Nephron progenitor cell (in vitro differentiated cells): Measurements from ENCODE around the gene PLEKHG2.
A peak's percentile ranks its signal among the peaks of the same experiment; 100 is the strongest.

Experiments used
- DNase-seq: peaks from one replicate; pipeline ENCODE4 v3.0.0; 2021
- H3K27ac Mint-ChIP-seq: 2 replicates; pipeline ENCODE4 v1.8.0; 2021; ENCODE audit warnings: mild to moderate bottlenecking, moderate library complexity, mixed read lengths
- H3K27me3 Mint-ChIP-seq: 2 replicates; pipeline ENCODE4 v1.8.0; 2021; ENCODE audit warnings: mild to moderate bottlenecking, low read depth, mixed read lengths; ENCODE audit not compliant: poor library complexity
- H3K36me3 Mint-ChIP-seq: 2 replicates; pipeline ENCODE4 v1.8.0; 2021; ENCODE audit warnings: low read depth, mixed read lengths
- H3K4me1 Mint-ChIP-seq: 2 replicates; pipeline ENCODE4 v1.8.0; 2021; ENCODE audit warnings: mixed read lengths
- H3K4me3 Mint-ChIP-seq: 2 replicates; pipeline ENCODE4 v1.8.0; 2021; ENCODE audit warnings: mild to moderate bottlenecking, moderate library complexity, mixed read lengths
- H3K9me3 Mint-ChIP-seq: 2 replicates; pipeline ENCODE4 v1.8.0; 2021; ENCODE audit warnings: mild to moderate bottlenecking, moderate library complexity, mixed read lengths
- TF ChIP-seq, protein P1 (sequence below): fragments of 200-600 bp; sonication (generic); IDR thresholded peaks from 2 replicates; pipeline ENCODE4 v1.5.0; 2021; ENCODE audit warnings: antibody characterized with exemption

PLEKHG2 gene

GRCh38 chr19:39469036-39469435 lies 56.6 kb downstream of the PLEKHG2 start:
- H3K27me3 Mint-ChIP-seq, result no peaks in the 10 kb centered on the region
- TF ChIP-seq, protein P1, sequence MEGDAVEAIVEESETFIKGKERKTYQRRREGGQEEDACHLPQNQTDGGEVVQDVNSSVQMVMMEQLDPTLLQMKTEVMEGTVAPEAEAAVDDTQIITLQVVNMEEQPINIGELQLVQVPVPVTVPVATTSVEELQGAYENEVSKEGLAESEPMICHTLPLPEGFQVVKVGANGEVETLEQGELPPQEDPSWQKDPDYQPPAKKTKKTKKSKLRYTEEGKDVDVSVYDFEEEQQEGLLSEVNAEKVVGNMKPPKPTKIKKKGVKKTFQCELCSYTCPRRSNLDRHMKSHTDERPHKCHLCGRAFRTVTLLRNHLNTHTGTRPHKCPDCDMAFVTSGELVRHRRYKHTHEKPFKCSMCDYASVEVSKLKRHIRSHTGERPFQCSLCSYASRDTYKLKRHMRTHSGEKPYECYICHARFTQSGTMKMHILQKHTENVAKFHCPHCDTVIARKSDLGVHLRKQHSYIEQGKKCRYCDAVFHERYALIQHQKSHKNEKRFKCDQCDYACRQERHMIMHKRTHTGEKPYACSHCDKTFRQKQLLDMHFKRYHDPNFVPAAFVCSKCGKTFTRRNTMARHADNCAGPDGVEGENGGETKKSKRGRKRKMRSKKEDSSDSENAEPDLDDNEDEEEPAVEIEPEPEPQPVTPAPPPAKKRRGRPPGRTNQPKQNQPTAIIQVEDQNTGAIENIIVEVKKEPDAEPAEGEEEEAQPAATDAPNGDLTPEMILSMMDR, result no peak
- H3K36me3 Mint-ChIP-seq, result peaks cover 66% of the 10 kb centered on the region
- no peak overlapping the region for H3K4me3 Mint-ChIP-seq
- H3K27ac Mint-ChIP-seq, result no peak overlapping the region
- H3K4me1 Mint-ChIP-seq, result no peaks in the 10 kb centered on the region
- H3K9me3 Mint-ChIP-seq, result no peaks in the 10 kb centered on the region
- no peak for DNase-seq

DNA sequence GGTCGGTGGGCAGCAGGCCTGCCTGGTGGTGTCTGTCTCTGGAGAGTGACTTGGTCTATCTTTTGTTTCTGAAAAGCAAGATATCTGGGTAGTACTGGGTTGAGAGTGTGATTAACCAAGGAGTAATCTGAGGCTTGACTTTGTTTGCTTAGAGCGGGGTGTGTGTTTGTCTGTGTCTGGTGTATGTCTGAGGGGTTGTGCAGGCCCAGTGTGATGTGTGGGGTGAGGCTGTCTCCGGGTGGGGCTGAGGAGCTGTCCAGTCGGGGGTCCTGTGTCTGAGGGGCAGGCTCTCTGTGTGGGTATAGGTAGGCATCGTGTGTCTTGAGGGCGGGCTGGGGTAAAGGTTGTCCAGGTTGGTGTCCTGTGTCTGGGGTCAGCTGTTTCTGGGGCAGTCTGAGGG lies 57.1 kb downstream of the PLEKHG2 start:
- Mint-ChIP-seq H3K4me3 (no peak overlapping the region), H3K36me3 (peaks cover 70% of the 10 kb centered on the region), H3K27me3 (no peaks in the 10 kb centered on the region), H3K4me1 (no peaks in the 10 kb centered on the region), H3K27ac (peak overlapping the region; percentile 70), H3K9me3 (no peaks in the 10 kb centered on the region)
- no peak for DNase-seq
- TF ChIP-seq, protein P1, result no peak

GRCh38 chr19:39470724-39471339 lies 58.4 kb downstream of the PLEKHG2 start:
- no peak for DNase-seq
- Mint-ChIP-seq H3K4me3 (no peak overlapping the region), H3K27me3 (no peaks in the 10 kb centered on the region), H3K9me3 (no peaks in the 10 kb centered on the region), H3K4me1 (no peaks in the 10 kb centered on the region), H3K36me3 (peaks cover 73% of the 10 kb centered on the region), H3K27ac (no peak overlapping the region)
- TF ChIP-seq, protein P1, result no peak

- Mint-ChIP-seq H3K4me3 (no peak overlapping the region), H3K36me3 (peaks cover 74% of the 10 kb centered on the region), H3K27ac (peak overlapping the region; percentile 62), H3K4me1 (no peaks in the 10 kb centered on the region), H3K9me3 (no peaks in the 10 kb centered on the region), H3K27me3 (peaks cover 4% of the 10 kb centered on the region)
- no peak for DNase-seq
- TF ChIP-seq, protein P1, result no peak
Measured at GRCh38 chr19:39471756-39472536, 59.5 kb downstream of the PLEKHG2 start.

DNA sequence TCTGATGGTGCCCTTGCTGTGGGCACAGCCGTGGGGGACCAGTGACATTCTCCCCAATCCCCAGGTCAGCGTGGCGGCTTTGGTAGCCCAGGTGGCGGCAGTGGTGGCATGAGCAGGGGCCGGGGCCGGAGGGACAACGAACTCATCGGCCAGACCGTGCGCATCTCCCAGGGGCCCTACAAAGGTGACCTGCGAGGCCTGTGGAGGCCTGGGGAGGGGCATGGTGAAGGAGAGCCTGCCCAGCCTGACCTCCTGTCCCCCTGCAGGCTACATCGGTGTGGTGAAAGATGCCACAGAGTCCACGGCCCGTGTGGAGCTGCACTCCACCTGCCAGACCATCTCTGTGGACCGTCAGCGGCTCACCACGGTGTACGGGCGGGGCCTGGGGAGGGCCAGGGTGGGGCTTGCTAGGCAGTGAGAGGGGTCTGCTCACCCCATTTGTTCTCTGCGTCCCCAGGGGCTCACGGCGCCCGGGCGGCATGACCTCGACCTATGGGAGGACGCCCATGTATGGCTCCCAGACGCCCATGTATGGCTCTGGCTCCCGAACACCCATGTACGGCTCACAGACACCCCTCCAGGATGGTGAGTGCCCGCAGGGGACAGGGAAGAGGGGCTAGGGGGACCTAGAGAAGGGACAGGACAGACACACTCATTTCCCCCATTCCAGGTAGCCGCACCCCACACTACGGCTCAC lies 60.4 kb downstream of the PLEKHG2 start:
- peaks cover 70% of the 10 kb centered on the region for H3K36me3 Mint-ChIP-seq
- no peak overlapping the region for H3K4me3 Mint-ChIP-seq
- DNase-seq, result no peak
- H3K27me3 Mint-ChIP-seq, result peaks cover 4% of the 10 kb centered on the region
- no peak overlapping the region for H3K27ac Mint-ChIP-seq
- no peaks in the 10 kb centered on the region for H3K9me3 Mint-ChIP-seq
- TF ChIP-seq, protein P1, result no peak
- no peaks in the 10 kb centered on the region for H3K4me1 Mint-ChIP-seq
